T-cell (primary cell): Measurements from ENCODE around the gene SAMD4B. TPM values are rescaled to one million over a fixed set of nuclear protein-coding genes. Genes with fewer than 3 reads are reported as not detected.
A peak's percentile ranks its signal among the peaks of the same experiment; 100 is the strongest.

Experiments used
- ATAC-seq, 4 experiments: fragments of 200-7000 bp in 3 of 4; fragments of 150-1000 bp in 1 of 4; cut with Tn5 transposase; replicated peaks in 1 of 4; 1 replicate in 3 of 4; 2 replicates in 1 of 4; pipeline ENCODE4 v1.10.0; 2021; ENCODE audit warnings: moderate library complexity in 3 of 4, mild to moderate bottlenecking in 2 of 4, moderate number of reproducible peaks in 1 of 4
- CTCF ChIA-PET, 2 donors: fragments of 300-600 bp; sonication (Branson Sonifier 250); formaldehyde crosslinking; loops; one replicate each; lab custom pipeline; 2022; ENCODE audit warnings: antibody characterized with exemption in 2 of 2; lab: Charles Lee
- POLR2A ChIA-PET, 2 donors: fragments of 300-600 bp; sonication (Branson Sonifier 250); formaldehyde crosslinking; loops; one replicate each; lab custom pipeline; 2022; ENCODE audit warnings: antibody characterized with exemption in 2 of 2; lab: Charles Lee
- DNase-seq, 35 experiments: peaks; one replicate each; pipeline versions ENCODE4 v3.0.0 to v3.0.0-alpha.2; 2013 to 2023
- H3K27ac ChIP-seq: one replicate; pipeline ENCODE4 v1.5.1; 2013; ENCODE audit warnings: low read length
- H3K27me3 ChIP-seq, 2 experiments: replicated peaks in 1 of 2; 1 replicate in 1 of 2; 2 replicates in 1 of 2; pipeline versions ENCODE4 v1.6.1 to v1.7.0; 2013; ENCODE audit warnings: low read length in 1 of 2, mixed read lengths in 1 of 2; ENCODE audit not compliant: control insufficient read depth in 2 of 2, insufficient read depth in 2 of 2; ENCODE audit errors: extremely low read depth in 1 of 2
- H3K36me3 ChIP-seq, 2 donors: 1 replicate in 1 of 2; 2 replicates in 1 of 2; pipeline versions ENCODE4 v1.6.1 to v1.7.0; 2013; ENCODE audit warnings: low read length in 1 of 2; ENCODE audit not compliant: control insufficient read depth in 2 of 2, insufficient read depth in 1 of 2; ENCODE audit errors: extremely low read depth in 1 of 2
- H3K4me1 ChIP-seq, 2 experiments: 1 replicate in 1 of 2; 2 replicates in 1 of 2; pipeline versions ENCODE4 v1.6.1 to v1.7.0; 2013; ENCODE audit warnings: low read length in 2 of 2, mixed read lengths in 1 of 2; ENCODE audit not compliant: insufficient read depth in 2 of 2, control insufficient read depth in 1 of 2; ENCODE audit errors: extremely low read depth in 1 of 2
- H3K4me3 ChIP-seq, 2 donors: 1 replicate in 1 of 2; 2 replicates in 1 of 2; pipeline versions ENCODE4 v1.5.1 to v1.7.0; 2013; ENCODE audit warnings: mild to moderate bottlenecking in 2 of 2, low read length in 1 of 2, moderate library complexity in 1 of 2; ENCODE audit not compliant: control insufficient read depth in 1 of 2; ENCODE audit errors: extremely low read depth in 1 of 2
- H3K9me3 ChIP-seq: 2 replicates; pipeline ENCODE4 v1.7.0; 2013
- H3K27ac Mint-ChIP-seq, 2 donors: one replicate each; pipeline ENCODE4 v1.8.0; 2020 to 2021; ENCODE audit warnings: mild to moderate bottlenecking in 2 of 2, mixed read lengths in 2 of 2
- H3K27me3 Mint-ChIP-seq, 2 donors: one replicate each; pipeline ENCODE4 v1.8.0; 2021 to 2022; ENCODE audit warnings: mixed read lengths in 2 of 2
- H3K36me3 Mint-ChIP-seq: one replicate; pipeline ENCODE4 v1.8.0; 2021; ENCODE audit warnings: mixed read lengths
- H3K4me1 Mint-ChIP-seq, 3 donors: one replicate each; pipeline ENCODE4 v1.8.0; 2020 to 2022; ENCODE audit warnings: mixed read lengths in 3 of 3, mild to moderate bottlenecking in 1 of 3
- H3K4me3 Mint-ChIP-seq, 3 donors: one replicate each; pipeline ENCODE4 v1.8.0; 2020 to 2022; ENCODE audit warnings: mild to moderate bottlenecking in 3 of 3, mixed read lengths in 3 of 3, moderate library complexity in 3 of 3
- H3K9me3 Mint-ChIP-seq, 3 donors: one replicate each; pipeline ENCODE4 v1.8.0; 2020 to 2022; ENCODE audit warnings: mixed read lengths in 3 of 3
- WGBS: methylation state at CpG from one replicate; pipeline ENCODE4 v1.1.5; 2013; ENCODE audit warnings: missing lambda C conversion rate; ENCODE audit not compliant: insufficient coverage; 5-methylcytosine and 5-hydroxymethylcytosine counted together
- total RNA-seq, 35 experiments: library from RNA in 6 of 35; stranded (reverse) in 6 of 35; fragments of 120-200 nt in 1 of 35; gene quantifications; one replicate each; pipeline versions ENCODE4 v1.2.1 to v1.2.4 and lab custom pipeline; 2013 to 2026

The SAMD4B gene
- total RNA-seq, 5 donors from 2014 or later (not counting 1 experiment from before 2014, with no cell fraction given): 59.4 to 72.3 (median 62.0) TPM

GRCh38 chr19:39411081-39411831, 69.0 kb downstream of the SAMD4B start:
- ATAC-seq: no peak
- peak overlapping the region; percentile 93 to 94 for H3K27ac Mint-ChIP-seq
- peak overlapping the region; percentile 79 to 85 (median 83) for H3K4me3 Mint-ChIP-seq
- Histone ChIP-seq H3K4me1 (peaks cover 14 to 59% of the 10 kb centered on the region in 2 experiments), H3K9me3 (no peaks in the 10 kb centered on the region), H3K27me3 (no peaks in the 10 kb centered on the region), H3K4me3 (peak overlapping the region; percentile 20 to 97), H3K36me3 (peaks cover 15 to 18% of the 10 kb centered on the region in 2 donors), H3K27ac (peak overlapping the region; percentile 100)
- POLR2A ChIA-PET: interaction anchor here (0.6 to 1.8 kb wide), 12 partner anchors 8 to 61 kb away, joined by 3 to 13 read pairs (median 4); partner anchors contain the start of genes MED29 (in 1 of the 2), PAF1 (in 1 of the 2) and RPS16 (in 1 of the 2)
- 23% methylated on average over 4 of the region's 9 CpGs for WGBS
- H3K36me3 Mint-ChIP-seq: peaks cover 21% of the 10 kb centered on the region
- peaks cover 0 to 3% of the 10 kb centered on the region in 2 donors for H3K27me3 Mint-ChIP-seq
- CTCF ChIA-PET: interaction anchor here (0.6 to 2.2 kb wide), 11 partner anchors 10 to 58 kb away, joined by 3 to 29 read pairs (median 4); partner anchors contain the start of genes MED29 (in 1 of the 2), PAF1 (in 1 of the 2) and RPS16 (in 1 of the 2)
- H3K9me3 Mint-ChIP-seq: no peaks in the 10 kb centered on the region
- H3K4me1 Mint-ChIP-seq: peaks cover 39 to 67% (median 45%) of the 10 kb centered on the region in 3 donors
- DNase-seq: peak in 8 of 35 experiments; percentile 15 to 53 (median 36)

- ATAC-seq (peak; percentile 39 to 50 (median 44)), DNase-seq (peak; percentile 79 to 96 (median 91))
- CTCF ChIA-PET: interaction anchor here (0.6 to 2.2 kb wide), 13 partner anchors 8 to 58 kb away, joined by 3 to 29 read pairs (median 4); partner anchors contain the start of genes MED29 (in 1 of the 2), PAF1 (in 1 of the 2) and RPS16 (in 1 of the 2)
- no peaks in the 10 kb centered on the region for H3K27me3 ChIP-seq
- POLR2A ChIA-PET: interaction anchor here (0.6 to 1.8 kb wide), 12 partner anchors 9 to 60 kb away, joined by 3 to 13 read pairs (median 4); partner anchors contain the start of genes MED29 (in 1 of the 2), PAF1 (in 1 of the 2) and RPS16 (in 1 of the 2)
- H3K9me3 ChIP-seq: no peaks in the 10 kb centered on the region
- Mint-ChIP-seq H3K4me1 (peaks cover 38 to 64% (median 44%) of the 10 kb centered on the region in 3 donors), H3K27ac (peak overlapping the region; percentile 93 to 94), H3K4me3 (peak overlapping the region; percentile 79 to 85 (median 83)), H3K36me3 (peaks cover 21% of the 10 kb centered on the region), H3K27me3 (peaks cover 0 to 3% of the 10 kb centered on the region in 2 donors), H3K9me3 (no peaks in the 10 kb centered on the region)
- WGBS: no CpG with 5 or more reads among the region's 7 CpGs
- H3K36me3 ChIP-seq: peaks cover 16 to 21% of the 10 kb centered on the region in 2 donors
- peaks cover 14 to 59% of the 10 kb centered on the region in 2 experiments for H3K4me1 ChIP-seq
- H3K4me3 ChIP-seq: peak overlapping the region; percentile 20 to 97
- peak overlapping the region; percentile 100 for H3K27ac ChIP-seq
Observed at GRCh38 chr19:39411832-39412099, 69.5 kb downstream of the SAMD4B start.

- peak within 1 kb of the TSS; percentile 96 to 97 for H3K4me3 ChIP-seq
- WGBS: 1% methylated on average over 39 of the region's 60 CpGs
- peaks cover 16 to 21% of the 10 kb centered on the region in 2 donors for H3K36me3 ChIP-seq
- peaks cover 0 to 3% of the 10 kb centered on the region in 2 donors for H3K27me3 Mint-ChIP-seq
- ChIA-PET POLR2A (interaction anchor here (0.7 to 1.8 kb wide), 11 partner anchors 9 to 60 kb away, joined by 3 to 13 read pairs (median 4); partner anchors contain the start of genes MED29 (in 1 of the 2), PAF1 (in 1 of the 2) and RPS16 (in 1 of the 2)), CTCF (interaction anchor here (0.6 to 2.2 kb wide), 11 partner anchors 9 to 59 kb away, joined by 3 to 29 read pairs (median 4); partner anchors contain the start of genes MED29 (in 1 of the 2), PAF1 (in 1 of the 2) and RPS16 (in 1 of the 2))
- ATAC-seq (peak; percentile 64 to 73 (median 65)), DNase-seq (peak; percentile 92 to 99 (median 96))
- H3K4me1 Mint-ChIP-seq: peaks cover 38 to 64% (median 44%) of the 10 kb centered on the region in 3 donors
- peaks cover 19% of the 10 kb centered on the region for H3K36me3 Mint-ChIP-seq
- H3K27ac Mint-ChIP-seq: peak within 1 kb of the TSS; percentile 93 to 94
- H3K4me3 Mint-ChIP-seq: peak within 1 kb of the TSS; percentile 79 to 85 (median 83)
- no peaks in the 10 kb centered on the region for H3K27me3 ChIP-seq
- no peaks in the 10 kb centered on the region for H3K9me3 Mint-ChIP-seq
- peak within 1 kb of the TSS; percentile 100 for H3K27ac ChIP-seq
- H3K4me1 ChIP-seq: peaks cover 14 to 59% of the 10 kb centered on the region in 2 experiments
- no peaks in the 10 kb centered on the region for H3K9me3 ChIP-seq
Observed at GRCh38 chr19:39412100-39412866, 70.1 kb downstream of the SAMD4B start, which contains the start of gene PLEKHG2. Gene PLEKHG2, plus strand, starts transcription at chr19:39412669. Its CDS starts 1,418 bp downstream, at chr19:39414087.

- Histone ChIP-seq H3K9me3 (no peaks in the 10 kb centered on the region), H3K27me3 (no peaks in the 10 kb centered on the region), H3K4me1 (peaks cover 14 to 56% of the 10 kb centered on the region in 2 experiments), H3K27ac (peak overlapping the region; percentile 100), H3K4me3 (peak overlapping the region; percentile 96 to 97), H3K36me3 (peaks cover 17 to 19% of the 10 kb centered on the region in 2 donors)
- DNase-seq: peak in 2 of 35 experiments; percentile 26 to 52
- Mint-ChIP-seq H3K4me1 (peaks cover 37 to 62% (median 46%) of the 10 kb centered on the region in 3 donors), H3K4me3 (peak overlapping the region; percentile 79 to 85 (median 83)), H3K9me3 (no peaks in the 10 kb centered on the region), H3K36me3 (peaks cover 19% of the 10 kb centered on the region), H3K27ac (peak overlapping the region; percentile 80 to 84), H3K27me3 (peaks cover 0 to 3% of the 10 kb centered on the region in 2 donors)
- 2% methylated on average over 17 of the region's 24 CpGs for WGBS
- ChIA-PET CTCF (interaction anchor here in 1 of 2 donors (2.2 kb wide), 1 partner anchor 11 kb away, joined by 29 read pairs; no protein-coding TSS in a partner anchor), POLR2A (no interaction called here)
- ATAC-seq: no peak
Observed at GRCh38 chr19:39412867-39413271, 70.6 kb downstream of the SAMD4B start.

- Mint-ChIP-seq H3K4me3 (peak overlapping the region; percentile 79 to 85 (median 83)), H3K27ac (peak overlapping the region; percentile 93 to 96), H3K27me3 (peaks cover 0 to 3% of the 10 kb centered on the region in 2 donors), H3K36me3 (peaks cover 14% of the 10 kb centered on the region), H3K9me3 (no peaks in the 10 kb centered on the region), H3K4me1 (peaks cover 35 to 57% (median 46%) of the 10 kb centered on the region in 3 donors)
- ATAC-seq: no peak
- 7% methylated on average over 37 of the region's 54 CpGs for WGBS
- Histone ChIP-seq H3K36me3 (peaks cover 14 to 17% of the 10 kb centered on the region in 2 donors), H3K27ac (peak overlapping the region; percentile 100), H3K4me3 (peak overlapping the region; percentile 96 to 97), H3K9me3 (no peaks in the 10 kb centered on the region), H3K4me1 (peaks cover 14 to 51% of the 10 kb centered on the region in 2 experiments), H3K27me3 (no peaks in the 10 kb centered on the region)
- peak in 5 of 35 experiments; percentile 31 to 57 (median 38) for DNase-seq
- ChIA-PET CTCF (interaction anchor here in 1 of 2 donors (1.1 kb wide), 1 partner anchor 22 kb away, joined by 3 read pairs; the partner anchor contains the start of gene RPS16), POLR2A (no interaction called here)
Observed at GRCh38 chr19:39413272-39413910, 71.2 kb downstream of the SAMD4B start.
